Measurements from ENCODE around the gene GORASP2.
"Not testable (repeated sequence)": the region's sequence is repeated elsewhere in the genome, so short reads cannot be mapped to it uniquely, and the experiment has no call there.

Gene GORASP2

GRCh38 chr2:170928824-170929685 is at the start of gene GORASP2:
TSS of gene GORASP2 (plus strand) at chr2:170929253. CDS start at chr2:170929341, 88 bp downstream.
- peak; percentile 72 to 98 (median 94) for DNase-seq

- no peak for DNase-seq
These were observed 47.2 kb upstream of the GORASP2 start for GRCh38 chr2:170881840-170882239.

- DNase-seq, result no peak
These were observed 46.3 kb upstream of the GORASP2 start for GRCh38 chr2:170882758-170883157.

GRCh38 chr2:170883683-170884082 is 45.4 kb upstream of the GORASP2 start:
- no peak for DNase-seq

- DNase-seq, result no peak
These were observed 43.8 kb upstream of the GORASP2 start for GRCh38 chr2:170885130-170885791.

GRCh38 chr2:170886386-170886785 is 42.7 kb upstream of the GORASP2 start:
- DNase-seq, result no peak

- DNase-seq, result no peak
These were observed 41.6 kb upstream of the GORASP2 start for GRCh38 chr2:170887496-170887895.

- no peak for DNase-seq
These were observed 41.2 kb upstream of the GORASP2 start for GRCh38 chr2:170887896-170888295.

- no peak for DNase-seq
These were observed 37.2 kb upstream of the GORASP2 start for GRCh38 chr2:170891893-170892292.

- DNase-seq, result no peak
These were observed 36.6 kb upstream of the GORASP2 start for GRCh38 chr2:170892391-170892951.

GRCh38 chr2:170895023-170895757 is 33.9 kb upstream of the GORASP2 start:
- DNase-seq, result no peak

- no peak for DNase-seq
These were observed 32.4 kb upstream of the GORASP2 start for GRCh38 chr2:170896622-170897021.

GRCh38 chr2:170897108-170897507 is 31.9 kb upstream of the GORASP2 start:
- no peak for DNase-seq

- DNase-seq, result no peak
These were observed 23.2 kb upstream of the GORASP2 start for GRCh38 chr2:170905864-170906263.

- no peak for DNase-seq
These were observed 17.7 kb upstream of the GORASP2 start for GRCh38 chr2:170911314-170911889.

- DNase-seq, result not testable (repeated sequence)
These were observed 13.9 kb upstream of the GORASP2 start for GRCh38 chr2:170914994-170915666.

GRCh38 chr2:170917219-170917913 is 11.7 kb upstream of the GORASP2 start:
- DNase-seq, result no peak

- no peak for DNase-seq
These were observed 11.1 kb upstream of the GORASP2 start for GRCh38 chr2:170917957-170918356.

- DNase-seq, result not testable (repeated sequence)
These were observed 7.2 kb upstream of the GORASP2 start for GRCh38 chr2:170921873-170922272.
